CD14-positive monocyte (primary cell): ENCODE measurements around the gene IL1RL2. TPM values are rescaled to one million over a fixed set of nuclear protein-coding genes. Genes with fewer than 3 reads are reported as not detected.

Experiments
- DNase-seq, 3 donors: peaks; one replicate each; pipeline ENCODE4 v3.0.0-alpha.2; 2011 to 2022
- H2AFZ ChIP-seq: 2 replicates; pipeline ENCODE4 v1.6.0; 2012; ENCODE audit warnings: mild to moderate bottlenecking, low read depth, low read length, inconsistent platforms; ENCODE audit not compliant: insufficient read depth, poor library complexity, severe bottlenecking
- H3K27ac ChIP-seq, 2 donors: 1 replicate in 1 of 2; 2 replicates in 1 of 2; pipeline ENCODE4 v1.5.1; 2012 to 2013; ENCODE audit warnings: low read length in 2 of 2, control low read depth in 1 of 2, inconsistent platforms in 1 of 2, low read depth in 1 of 2, mild to moderate bottlenecking in 1 of 2
- H3K27me3 ChIP-seq, 2 donors: one replicate each; pipeline versions ENCODE4 v1.6.0 to v1.6.1; 2011 to 2013; ENCODE audit warnings: low read length in 2 of 2; ENCODE audit not compliant: control insufficient read depth in 2 of 2, insufficient read depth in 2 of 2
- H3K36me3 ChIP-seq, 2 donors: replicated peaks in 1 of 2; 1 replicate in 1 of 2; 2 replicates in 1 of 2; pipeline versions ENCODE4 v1.5.1 to v1.6.1; 2012 to 2013; ENCODE audit warnings: low read length in 2 of 2, control low read depth in 1 of 2, inconsistent platforms in 1 of 2, mild to moderate bottlenecking in 1 of 2; ENCODE audit not compliant: insufficient read depth in 2 of 2, control insufficient read depth in 1 of 2
- H3K4me1 ChIP-seq, 2 donors: 1 replicate in 1 of 2; 2 replicates in 1 of 2; pipeline versions ENCODE4 v1.5.1 to v1.6.1; 2012 to 2013; ENCODE audit warnings: low read length in 2 of 2, control low read depth in 1 of 2, inconsistent platforms in 1 of 2, mild to moderate bottlenecking in 1 of 2, moderate library complexity in 1 of 2; ENCODE audit not compliant: insufficient read depth in 2 of 2, control insufficient read depth in 1 of 2
- H3K4me2 ChIP-seq: replicated peaks from 2 replicates; pipeline ENCODE3; 2012; ENCODE audit warnings: low read length, moderate library complexity, mild to moderate bottlenecking; ENCODE audit not compliant: poor library complexity, severe bottlenecking; ENCODE audit errors: extremely low read depth
- H3K4me3 ChIP-seq, 3 experiments: fragments of 200-600 bp in 1 of 3; sonication (generic) in 1 of 3; replicated peaks in 1 of 3; 1 replicate in 2 of 3; 2 replicates in 1 of 3; pipeline ENCODE4 v1.5.1; 2011 to 2013; ENCODE audit warnings: low read length in 3 of 3, mild to moderate bottlenecking in 3 of 3, control low read depth in 2 of 3, low read depth in 2 of 3, inconsistent platforms in 1 of 3, moderate library complexity in 1 of 3
- H3K79me2 ChIP-seq: 2 replicates; pipeline ENCODE4 v1.6.0; 2012; ENCODE audit warnings: mild to moderate bottlenecking, control low read depth, inconsistent platforms, low read length, moderate library complexity; ENCODE audit not compliant: insufficient read depth
- H3K9ac ChIP-seq: 2 replicates; pipeline ENCODE4 v1.6.0; 2017; ENCODE audit warnings: low read length, mild to moderate bottlenecking; ENCODE audit not compliant: insufficient read depth, poor library complexity, severe bottlenecking
- H3K9me3 ChIP-seq, 2 donors: replicated peaks in 1 of 2; 1 replicate in 1 of 2; 2 replicates in 1 of 2; pipeline versions ENCODE4 v1.5.1 to v1.6.1; 2012 to 2013; ENCODE audit warnings: low read length in 2 of 2, control low read depth in 1 of 2; ENCODE audit not compliant: control insufficient read depth in 1 of 2, insufficient read depth in 1 of 2
- H4K20me1 ChIP-seq: 2 replicates; pipeline ENCODE4 v1.6.0; 2012; ENCODE audit warnings: mild to moderate bottlenecking, low read length, control low read depth, moderate library complexity; ENCODE audit not compliant: insufficient read depth
- H3K27ac Mint-ChIP-seq, 7 donors: one replicate each; pipeline ENCODE4 v1.8.0; 2020; ENCODE audit warnings: mild to moderate bottlenecking in 7 of 7, mixed read lengths in 7 of 7, moderate library complexity in 6 of 7, inconsistent platforms in 2 of 7
- H3K27me3 Mint-ChIP-seq, 3 donors: one replicate each; pipeline ENCODE4 v1.8.0; 2021 to 2022; ENCODE audit warnings: low read depth in 3 of 3, mild to moderate bottlenecking in 3 of 3, mixed read lengths in 3 of 3, moderate library complexity in 3 of 3, inconsistent platforms in 1 of 3
- H3K36me3 Mint-ChIP-seq, 2 donors: one replicate each; pipeline ENCODE4 v1.8.0; 2020; ENCODE audit warnings: mixed read lengths in 2 of 2, inconsistent platforms in 1 of 2, mild to moderate bottlenecking in 1 of 2
- H3K4me1 Mint-ChIP-seq: one replicate; pipeline ENCODE4 v1.8.0; 2020; ENCODE audit warnings: mild to moderate bottlenecking, mixed read lengths
- H3K4me3 Mint-ChIP-seq, 2 donors: one replicate each; pipeline ENCODE4 v1.8.0; 2020; ENCODE audit warnings: mild to moderate bottlenecking in 2 of 2, mixed read lengths in 2 of 2, moderate library complexity in 1 of 2
- H3K9me3 Mint-ChIP-seq, 7 donors: one replicate each; pipeline ENCODE4 v1.8.0; 2020 to 2022; ENCODE audit warnings: mixed read lengths in 7 of 7, mild to moderate bottlenecking in 6 of 7, moderate library complexity in 6 of 7, inconsistent platforms in 2 of 7
- CTCF ChIP-seq: fragments of 200-600 bp; IDR thresholded peaks from one replicate; pipeline ENCODE4 v1.8.0; 2022; ENCODE audit warnings: antibody characterized with exemption, mild to moderate bottlenecking
- WGBS: methylation state at CpG from one replicate; pipeline ENCODE4 v1.1.5; 2013; ENCODE audit warnings: missing lambda C conversion rate; ENCODE audit not compliant: insufficient coverage; 5-methylcytosine and 5-hydroxymethylcytosine counted together
- intact Hi-C, 2 donors: fragments of 100-400 bp; cut with micrococcal nuclease; formaldehyde crosslinking; loops; one replicate each; pipeline versions ENCODE4 v1.15.0 to v1.15.1; 2023
- polyA plus RNA-seq, 3 donors: library from polyadenylated mRNA; depleted of rRNA in 1 of 3; unstranded in 2 of 3; stranded (reverse) in 1 of 3; fragments of 300-500 nt in 2 of 3; fragments of >200 nt in 1 of 3; fragmentation: Illumina TruSeq in 2 of 3; gene quantifications; 1 replicate in 2 of 3; 2 replicates in 1 of 3; pipeline ENCODE4 v1.2.3, GENCODE V29; 2012 to 2021

IL1RL2 gene
- polyA plus RNA-seq, 3 donors = 0.07 to 1.5 TPM; not detected in 1

GRCh38 chr2:102140377-102140776, 46.4 kb upstream of the IL1RL2 start:
- Histone ChIP-seq H3K27me3 (peaks cover 7 to 17% of the 10 kb centered on the region in 2 donors), H4K20me1 (no peaks in the 10 kb centered on the region), H3K9me3 (peaks cover 16 to 19% of the 10 kb centered on the region in 2 donors), H2AFZ (no peak overlapping the region), H3K27ac (no peak overlapping the region), H3K9ac (no peak overlapping the region), H3K4me2 (no peak overlapping the region), H3K4me3 (no peak overlapping the region), H3K4me1 (peaks cover 30 to 39% of the 10 kb centered on the region in 2 donors), H3K79me2 (no peaks in the 10 kb centered on the region), H3K36me3 (no peaks in the 10 kb centered on the region)
- H3K4me3 Mint-ChIP-seq = peak overlapping the region in 1 of 2 donors; percentile 2
- 100% methylated on average over 1 of the region's 2 CpGs for WGBS
- H3K36me3 Mint-ChIP-seq = peaks cover 14 to 15% of the 10 kb centered on the region in 2 donors
- H3K27ac Mint-ChIP-seq = peak overlapping the region in 1 of 7 donors; percentile 40
- no peak for DNase-seq
- H3K4me1 Mint-ChIP-seq = peaks cover 48% of the 10 kb centered on the region
- H3K9me3 Mint-ChIP-seq = peaks cover 7 to 23% (median 22%) of the 10 kb centered on the region in 7 donors
- no peak for TF ChIP-seq CTCF
- H3K27me3 Mint-ChIP-seq = peaks cover 23 to 39% (median 26%) of the 10 kb centered on the region in 3 donors
- intact Hi-C loops = no loop called here

- Histone ChIP-seq H3K79me2 (no peaks in the 10 kb centered on the region), H4K20me1 (no peaks in the 10 kb centered on the region), H3K4me3 (no peak overlapping the region), H3K4me2 (no peak overlapping the region), H3K4me1 (peaks cover 30 to 38% of the 10 kb centered on the region in 2 donors), H3K9me3 (peaks cover 25 to 28% of the 10 kb centered on the region in 2 donors), H3K9ac (no peak overlapping the region), H3K27me3 (peaks cover 7 to 17% of the 10 kb centered on the region in 2 donors), H3K36me3 (peaks cover 0 to 4% of the 10 kb centered on the region in 2 donors), H2AFZ (no peak overlapping the region), H3K27ac (no peak overlapping the region)
- DNase-seq = peak in 1 of 3 donors; percentile 37
- peaks cover 23 to 40% (median 26%) of the 10 kb centered on the region in 3 donors for H3K27me3 Mint-ChIP-seq
- H3K27ac Mint-ChIP-seq = no peak overlapping the region
- no peak for TF ChIP-seq CTCF
- peaks cover 13 to 32% (median 31%) of the 10 kb centered on the region in 7 donors for H3K9me3 Mint-ChIP-seq
- WGBS = 61% methylated on average over 9 of the region's 15 CpGs
- H3K4me3 Mint-ChIP-seq = peak overlapping the region; percentile 59 to 90
- H3K36me3 Mint-ChIP-seq = peaks cover 16 to 18% of the 10 kb centered on the region in 2 donors
- H3K4me1 Mint-ChIP-seq = peaks cover 48% of the 10 kb centered on the region
- intact Hi-C loops = no loop called here
These were observed 45.5 kb upstream of the IL1RL2 start for GRCh38 chr2:102141011-102141943.
